Hindlimb muscle (tissue), 1 donor: ENCODE results near the gene MACC1. TPM values are rescaled to one million over a fixed set of nuclear protein-coding genes. Genes with fewer than 3 reads are reported as not detected.
"Not testable (repeated sequence)": the region's sequence is repeated elsewhere in the genome, so short reads cannot be mapped to it uniquely, and the experiment has no call there.

Source experiments
- DNase-seq: peaks from one replicate; pipeline ENCODE4 v3.0.0-alpha.2; 2013
- polyA plus RNA-seq: library from polyadenylated mRNA; unstranded; fragments of 120-200 nt; gene quantifications from one replicate; pipeline ENCODE4 v1.2.1, GENCODE V29; 2013; ENCODE audit not compliant: insufficient read length

The MACC1 gene
- polyA plus RNA-seq, 1 donor: 0.09 TPM

- DNase-seq: not testable (repeated sequence)
These were observed 91.1 kb downstream of the MACC1 start for GRCh38 chr7:20126060-20126459.

- not testable (repeated sequence) for DNase-seq
These were observed 93.1 kb downstream of the MACC1 start for GRCh38 chr7:20124087-20124486.

GRCh38 chr7:20122653-20123316 is 94.4 kb downstream of the MACC1 start:
- not testable (repeated sequence) for DNase-seq

- no peak for DNase-seq
These were observed 95.1 kb downstream of the MACC1 start for GRCh38 chr7:20122073-20122472.

GRCh38 chr7:20121404-20121803 is 95.8 kb downstream of the MACC1 start:
- DNase-seq: no peak

- DNase-seq: not testable (repeated sequence)
These were observed 96.5 kb downstream of the MACC1 start for GRCh38 chr7:20120611-20121168.

- no peak for DNase-seq
These were observed 100.3 kb downstream of the MACC1 start for GRCh38 chr7:20116869-20117268.

GRCh38 chr7:20114468-20114867 is 102.7 kb downstream of the MACC1 start:
- DNase-seq: no peak

- DNase-seq: no peak
These were observed 103.7 kb downstream of the MACC1 start for GRCh38 chr7:20113427-20114027.

GRCh38 chr7:20112696-20113095 is 104.5 kb downstream of the MACC1 start:
- no peak for DNase-seq

- DNase-seq: no peak
These were observed 105.2 kb downstream of the MACC1 start for GRCh38 chr7:20111821-20112542.

- no peak for DNase-seq
These were observed 109.6 kb downstream of the MACC1 start for GRCh38 chr7:20107582-20107981.

GRCh38 chr7:20104696-20105095 is 112.5 kb downstream of the MACC1 start:
- no peak for DNase-seq

GRCh38 chr7:20102982-20103381 is 114.2 kb downstream of the MACC1 start:
- no peak for DNase-seq

GRCh38 chr7:20095862-20096261 is 121.3 kb downstream of the MACC1 start:
- no peak for DNase-seq

- DNase-seq: no peak
These were observed 121.7 kb downstream of the MACC1 start for GRCh38 chr7:20095436-20095835.

GRCh38 chr7:20089431-20089830 is 127.8 kb downstream of the MACC1 start:
- DNase-seq: no peak

- DNase-seq: no peak
These were observed 132.1 kb downstream of the MACC1 start for GRCh38 chr7:20085086-20085485.

Other genes with a start within 250 kb of the MACC1 start
- gene ITGB8, start 113.5 kb upstream of the MACC1 start, polyA plus RNA-seq: 5.2 TPM